H9 (cell line): ENCODE results near the gene STT3A. TPM values are rescaled to one million over a fixed set of nuclear protein-coding genes. Genes with fewer than 3 reads are reported as not detected.

Experiments used
- DNase-seq: peaks from one replicate; pipeline ENCODE4 v3.0.0-alpha.2; 2017
- H2AFZ ChIP-seq: one replicate; pipeline ENCODE4 v1.6.1; 2013; ENCODE audit warnings: mild to moderate bottlenecking, low read length, control low read depth, moderate library complexity
- H2AK5ac ChIP-seq: 2 replicates; pipeline ENCODE4 v1.6.1; 2013; ENCODE audit warnings: low read length, control low read depth, mixed read lengths; ENCODE audit not compliant: insufficient read length
- H2BK120ac ChIP-seq: one replicate; pipeline ENCODE4 v1.6.1; 2013; ENCODE audit warnings: low read depth, mild to moderate bottlenecking, low read length, control low read depth, inconsistent platforms; ENCODE audit not compliant: poor library complexity, severe bottlenecking
- H2BK12ac ChIP-seq: 2 replicates; pipeline ENCODE4 v1.6.1; 2013; ENCODE audit warnings: low read length, control low read depth, mixed read lengths, low read depth; ENCODE audit not compliant: insufficient read length
- H2BK15ac ChIP-seq: 2 replicates; pipeline ENCODE4 v1.6.1; 2013; ENCODE audit warnings: low read depth, low read length, control low read depth
- H2BK20ac ChIP-seq: one replicate; pipeline ENCODE4 v1.6.1; 2013; ENCODE audit warnings: low read depth, mild to moderate bottlenecking, low read length, control low read depth, inconsistent platforms; ENCODE audit not compliant: poor library complexity, severe bottlenecking
- H2BK5ac ChIP-seq: 2 replicates; pipeline ENCODE4 v1.6.1; 2013; ENCODE audit warnings: low read length, control low read depth, mixed read lengths; ENCODE audit not compliant: insufficient read length
- H3K14ac ChIP-seq: 2 replicates; pipeline ENCODE4 v1.6.1; 2013; ENCODE audit warnings: low read length, control low read depth; ENCODE audit not compliant: insufficient read depth
- H3K18ac ChIP-seq: 2 replicates; pipeline ENCODE4 v1.6.1; 2013; ENCODE audit warnings: low read depth, mild to moderate bottlenecking, mixed read lengths, low read length, control low read depth; ENCODE audit not compliant: insufficient read length
- H3K23ac ChIP-seq: 2 replicates; pipeline ENCODE4 v1.6.1; 2013; ENCODE audit warnings: low read length, control low read depth, mixed read lengths, low read depth; ENCODE audit not compliant: insufficient read length
- H3K23me2 ChIP-seq: 2 replicates; pipeline ENCODE4 v1.6.1; 2013; ENCODE audit warnings: low read depth, mild to moderate bottlenecking, mixed read lengths, low read length, control low read depth; ENCODE audit not compliant: insufficient read length, poor library complexity, severe bottlenecking
- H3K27ac ChIP-seq: 2 replicates; pipeline ENCODE4 v1.5.1; 2013; ENCODE audit warnings: low read length, control low read depth, mixed read lengths, low read depth; ENCODE audit not compliant: insufficient read length
- H3K27me3 ChIP-seq: 2 replicates; pipeline ENCODE4 v1.6.1; 2013; ENCODE audit warnings: low read length, control low read depth, inconsistent platforms; ENCODE audit not compliant: insufficient read depth
- H3K4ac ChIP-seq: 2 replicates; pipeline ENCODE4 v1.6.1; 2013; ENCODE audit warnings: low read depth, mild to moderate bottlenecking, control low read depth, inconsistent platforms, low read length, moderate library complexity
- H3K4me1 ChIP-seq: 2 replicates; pipeline ENCODE4 v1.6.1; 2013; ENCODE audit warnings: low read length, control low read depth, inconsistent platforms; ENCODE audit not compliant: insufficient read depth
- H3K4me2 ChIP-seq: 2 replicates; pipeline ENCODE4 v1.6.1; 2013; ENCODE audit warnings: low read length, control low read depth, mixed read lengths; ENCODE audit not compliant: insufficient read length, insufficient read depth
- H3K56ac ChIP-seq: 2 replicates; pipeline ENCODE4 v1.6.1; 2013; ENCODE audit warnings: low read depth, mild to moderate bottlenecking, mixed read lengths, low read length, control low read depth; ENCODE audit not compliant: insufficient read length
- H3K79me1 ChIP-seq: 2 replicates; pipeline ENCODE4 v1.6.1; 2013; ENCODE audit warnings: low read depth, mild to moderate bottlenecking, moderate library complexity, low read length, control low read depth, inconsistent platforms; ENCODE audit not compliant: insufficient read depth, poor library complexity, severe bottlenecking
- H3K79me2 ChIP-seq: 2 replicates; pipeline ENCODE4 v1.6.1; 2013; ENCODE audit warnings: low read length, control low read depth, inconsistent platforms; ENCODE audit not compliant: insufficient read depth
- H3K9ac ChIP-seq: 2 replicates; pipeline ENCODE4 v1.6.1; 2013; ENCODE audit warnings: low read length, control low read depth, mixed read lengths; ENCODE audit not compliant: insufficient read length; ENCODE audit errors: extremely low read depth
- H3K9me3 ChIP-seq: one replicate; pipeline ENCODE4 v1.6.1; 2013; ENCODE audit warnings: low read depth, low read length, inconsistent platforms; ENCODE audit not compliant: control insufficient read depth
- H3T11ph ChIP-seq: one replicate; pipeline ENCODE4 v1.6.1; 2013; ENCODE audit warnings: mild to moderate bottlenecking, low read length, control low read depth, inconsistent platforms
- H4K20me1 ChIP-seq: one replicate; pipeline ENCODE4 v1.6.1; 2013; ENCODE audit not compliant: control insufficient read depth, insufficient read length, insufficient read depth
- H4K5ac ChIP-seq: 2 replicates; pipeline ENCODE4 v1.6.1; 2013; ENCODE audit warnings: low read depth, mild to moderate bottlenecking, mixed read lengths, low read length, control low read depth; ENCODE audit not compliant: insufficient read length
- H4K8ac ChIP-seq: replicated peaks from 2 replicates; pipeline ENCODE4 v1.6.1; 2013; ENCODE audit warnings: low read length, control low read depth, mixed read lengths, low read depth; ENCODE audit not compliant: insufficient read length
- H4K91ac ChIP-seq: 2 replicates; pipeline ENCODE4 v1.6.1; 2013; ENCODE audit warnings: low read depth, mild to moderate bottlenecking, moderate library complexity, mixed read lengths, low read length, control low read depth; ENCODE audit not compliant: insufficient read length
- H3K27ac Mint-ChIP-seq, 3 experiments: 2 replicates in 2 of 3; 3 replicates in 1 of 3; pipeline ENCODE4 v1.8.0; 2020 to 2021; ENCODE audit warnings: mixed read lengths in 3 of 3, mild to moderate bottlenecking in 1 of 3, moderate library complexity in 1 of 3
- H3K27me3 Mint-ChIP-seq: 2 replicates; pipeline ENCODE4 v1.8.0; 2021; ENCODE audit warnings: low read depth, mild to moderate bottlenecking, moderate library complexity, mixed read lengths
- H3K36me3 Mint-ChIP-seq, 3 experiments: 2 replicates in 2 of 3; 3 replicates in 1 of 3; pipeline ENCODE4 v1.8.0; 2020 to 2021; ENCODE audit warnings: low read depth in 3 of 3, mixed read lengths in 3 of 3; ENCODE audit not compliant: insufficient read depth in 1 of 3
- H3K4me1 Mint-ChIP-seq, 2 experiments: 2 replicates each; pipeline ENCODE4 v1.8.0; 2020; ENCODE audit warnings: mixed read lengths in 2 of 2
- H3K4me3 Mint-ChIP-seq, 2 experiments: 2 replicates in 1 of 2; 3 replicates in 1 of 2; pipeline ENCODE4 v1.8.0; 2020 to 2021; ENCODE audit warnings: mild to moderate bottlenecking in 2 of 2, mixed read lengths in 2 of 2, moderate library complexity in 1 of 2
- H3K9me3 Mint-ChIP-seq, 2 experiments: 2 replicates in 1 of 2; 3 replicates in 1 of 2; pipeline ENCODE4 v1.8.0; 2020; ENCODE audit warnings: mild to moderate bottlenecking in 2 of 2, mixed read lengths in 2 of 2, moderate library complexity in 1 of 2
- CTCF ChIP-seq: fragments of 200-600 bp; sonication (generic); conservative IDR thresholded peaks from 3 replicates; pipeline ENCODE4 v1.8.0; 2021; ENCODE audit warnings: antibody characterized with exemption, mild to moderate bottlenecking
- WGBS: extraction: QIAGEN DNeasy Blood & Tissue Kit; methylation state at CpG from one replicate; pipeline ENCODE4 v1.1.7; 2013; ENCODE audit warnings: missing lambda C conversion rate, low lambda C conversion rate, mixed read lengths; ENCODE audit not compliant: insufficient read length; ENCODE audit errors: extremely low coverage; 5-methylcytosine and 5-hydroxymethylcytosine counted together
- total RNA-seq: library from RNA; stranded (reverse); gene quantifications from 2 replicates; pipeline ENCODE4 v1.2.1, GENCODE V29; 2021

Gene STT3A
- total RNA-seq, 1 experiment from 2014 or later, result 128 TPM

- Histone ChIP-seq H3K18ac (no peak overlapping the region), H4K5ac (no peak overlapping the region), H2AK5ac (no peak overlapping the region), H4K20me1 (no peaks in the 10 kb centered on the region), H3K4me1 (no peaks in the 10 kb centered on the region), H3K27ac (no peak overlapping the region), H3K56ac (no peak overlapping the region), H3K79me2 (no peaks in the 10 kb centered on the region), H3T11ph (no peak overlapping the region), H3K9me3 (no peaks in the 10 kb centered on the region), H3K14ac (no peak overlapping the region), H3K4me2 (no peak overlapping the region), H2BK15ac (no peak overlapping the region), H3K4ac (no peak overlapping the region), H2BK5ac (no peak overlapping the region), H3K9ac (no peak overlapping the region), H4K91ac (no peak overlapping the region), H2BK20ac (no peak overlapping the region), H3K79me1 (no peaks in the 10 kb centered on the region), H2AFZ (no peak overlapping the region), H2BK120ac (no peak overlapping the region), H3K23me2 (no peaks in the 10 kb centered on the region), H2BK12ac (no peak overlapping the region), H3K27me3 (no peaks in the 10 kb centered on the region), H3K23ac (no peak overlapping the region), H4K8ac (no peak overlapping the region)
- H3K27me3 Mint-ChIP-seq, result no peaks in the 10 kb centered on the region
- H3K4me1 Mint-ChIP-seq, result no peaks in the 10 kb centered on the region
- no peaks in the 10 kb centered on the region; a peak in 1 of 5 replicates for H3K9me3 Mint-ChIP-seq
- no peak for DNase-seq
- no peak for TF ChIP-seq CTCF
- H3K27ac Mint-ChIP-seq, result no peak overlapping the region
- H3K4me3 Mint-ChIP-seq, result no peak overlapping the region
- WGBS, result no CpG with 5 or more reads among the region's 7 CpGs
- peaks cover 44 to 86% (median 82%) of the 10 kb centered on the region in 3 experiments; a peak in 6 of 7 replicates for H3K36me3 Mint-ChIP-seq
These were observed 16.9 kb downstream of the STT3A start for GRCh38 chr11:125609545-125609944.
